T-helper 1 cell treated with Interleukin-12 subunit alpha and Interleukin-12 subunit beta and Interleukin-4 antibody, amounts not matched to agents 30 ng/mL and 1 ng/mL, for 36 hours (primary cell): ENCODE results near the gene CFAP91. TPM values are rescaled to one million over a fixed set of nuclear protein-coding genes. Genes with fewer than 3 reads are reported as not detected.

Source experiments
- intact Hi-C: fragments of 100-400 bp; cut with micrococcal nuclease; formaldehyde crosslinking; loops from one replicate; pipeline ENCODE4 v1.15.1; 2024
- total RNA-seq: library from RNA; stranded (reverse); gene quantifications from 2 replicates; pipeline ENCODE4 v1.2.3, GENCODE V29; 2022

The CFAP91 gene
- total RNA-seq, 1 donor from 2014 or later, result 0.20 TPM

DNA sequence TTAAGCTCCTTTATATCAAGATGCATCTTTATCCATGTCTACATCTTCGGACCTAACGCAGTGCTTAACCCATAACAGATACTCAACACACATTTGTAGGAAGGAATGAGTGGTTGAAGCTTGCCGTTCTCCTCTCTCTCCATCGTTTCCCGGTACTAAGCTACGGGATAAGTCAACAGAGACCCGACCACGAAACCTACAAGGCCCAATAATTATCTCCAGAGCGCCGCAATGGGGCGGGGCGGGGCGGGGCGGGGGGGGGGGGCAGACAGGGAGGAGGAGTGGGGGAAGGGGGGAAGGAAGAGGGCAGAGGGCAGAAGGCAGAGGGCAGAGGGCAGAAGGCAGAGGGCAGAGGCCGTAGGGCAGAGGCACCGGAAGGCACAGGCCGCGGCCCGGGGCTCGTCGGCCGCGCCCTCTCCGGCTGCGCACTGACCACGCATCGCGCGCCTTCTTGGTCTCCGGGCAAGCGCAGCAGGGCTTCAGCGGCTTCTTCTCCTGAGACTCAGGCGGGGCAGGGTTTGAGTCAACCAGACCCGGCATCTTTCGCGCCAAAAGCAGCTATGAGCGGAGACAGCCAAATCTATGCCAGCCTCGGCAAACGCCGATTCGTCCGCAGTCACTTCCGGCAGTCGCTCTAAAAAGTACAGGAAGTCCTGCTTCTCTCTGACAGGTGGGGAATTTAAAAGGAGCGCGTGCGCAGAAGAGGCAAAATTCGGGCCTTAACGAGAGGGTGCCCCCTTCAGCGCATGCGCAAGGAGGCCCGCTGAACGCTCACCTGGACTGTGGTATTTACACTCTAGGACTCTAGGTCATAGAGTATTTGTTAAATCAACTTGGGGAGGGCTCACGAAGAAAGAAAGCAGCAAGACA lies 25.8 kb upstream of the CFAP91 start, which contains the start of gene COX17:
Gene COX17, minus strand, starts transcription at position 636 of the 870 bp plus-strand sequence. Its CDS starts 96 bp downstream, at position 540.
- intact Hi-C loops, result loop anchor here (1.0 to 10.0 kb wide), 17 partner anchors 23 to 1065 kb away; partner anchors contain the start of genes ADPRH, ARHGAP31, B4GALT4 and CD80

DNA sequence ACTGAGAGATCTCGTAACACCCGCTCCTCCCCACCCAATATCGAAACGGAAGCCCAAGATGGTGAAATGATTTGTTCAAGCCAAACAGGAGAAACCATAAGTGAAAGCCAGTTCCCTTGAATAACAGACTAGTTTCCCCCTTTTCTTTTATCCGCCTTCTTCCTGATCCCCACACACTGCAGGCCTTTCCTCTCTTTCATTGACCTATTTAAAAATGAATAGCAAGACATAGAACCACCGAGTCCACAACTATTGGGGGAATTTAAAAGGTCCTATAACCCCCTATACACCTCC lies 25.2 kb upstream of the CFAP91 start:
- intact Hi-C loops, result loop anchor here (1.0 to 10.0 kb wide), 12 partner anchors 23 to 1065 kb away; partner anchors contain the start of genes B4GALT4, GSK3B, GTF2E1 and LRRC58

DNA sequence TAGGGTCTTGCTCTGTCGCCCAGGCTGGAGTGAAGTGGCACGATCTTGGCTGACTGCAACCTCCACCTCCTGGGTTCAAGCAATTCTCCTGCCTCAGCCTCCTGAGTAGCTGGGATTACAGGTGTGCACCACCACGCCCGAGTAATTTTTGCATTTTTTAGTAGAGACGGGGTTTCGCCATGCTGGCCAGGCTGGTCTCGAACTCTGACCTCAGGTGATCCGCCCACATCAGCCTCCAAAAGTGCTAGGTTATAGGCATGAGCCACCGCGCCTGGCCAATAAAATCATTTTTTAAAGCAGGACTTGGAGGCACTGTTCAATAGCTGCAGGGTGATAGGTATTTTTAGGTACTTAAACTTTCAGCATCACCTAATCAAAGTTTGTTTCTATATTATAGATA lies 24.6 kb upstream of the CFAP91 start:
- intact Hi-C loops, result loop anchor here (10.0 kb wide), 1 partner anchor 917 kb away; the partner anchor contains the start of gene NDUFB4

DNA sequence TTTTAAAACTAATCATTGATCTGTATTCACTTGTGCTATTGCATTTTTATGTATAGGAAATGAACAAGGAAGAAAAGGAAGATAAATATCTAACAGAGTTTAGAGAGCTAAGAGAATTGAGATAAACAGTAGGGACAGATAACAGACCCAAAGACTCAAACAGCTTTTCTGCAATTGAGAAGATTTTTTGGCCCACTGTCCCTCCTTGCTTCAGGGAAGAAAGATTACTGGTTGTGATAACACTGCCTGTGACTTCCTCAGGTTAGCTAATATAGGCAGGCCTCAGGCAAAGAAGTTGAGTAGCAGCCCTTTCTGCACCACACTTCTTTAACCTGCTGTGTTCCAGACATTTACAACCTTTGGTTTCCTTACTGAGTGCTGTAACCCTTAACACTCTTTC lies 22.9 kb upstream of the CFAP91 start:
- intact Hi-C loops, result loop anchor here (10.0 kb wide), 1 partner anchor 915 kb away; the partner anchor contains the start of gene NDUFB4

DNA sequence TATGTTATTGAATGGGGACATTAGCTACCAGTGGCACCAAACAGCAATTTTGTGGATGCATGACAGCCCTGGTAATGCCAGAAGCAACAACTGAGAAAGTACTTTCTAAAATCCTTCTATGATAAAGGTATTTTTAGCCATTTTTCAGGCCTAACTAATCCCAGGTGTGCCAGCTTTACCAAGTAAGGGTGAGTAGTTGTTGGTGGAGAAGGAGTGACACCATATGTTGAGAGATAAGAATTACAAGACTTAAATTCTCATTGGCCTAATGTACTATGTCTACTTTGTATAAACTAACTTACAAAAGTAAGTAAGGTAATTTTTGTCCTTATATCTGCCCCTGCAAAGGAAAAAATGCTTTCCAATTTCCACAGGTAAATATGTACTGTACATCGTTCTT lies 21.5 kb upstream of the CFAP91 start:
- intact Hi-C loops, result loop anchor here (1.0 kb wide), 11 partner anchors 122 to 799 kb away; partner anchors contain the start of genes CD80, IGSF11, TIMMDC1 and TMEM39A

DNA sequence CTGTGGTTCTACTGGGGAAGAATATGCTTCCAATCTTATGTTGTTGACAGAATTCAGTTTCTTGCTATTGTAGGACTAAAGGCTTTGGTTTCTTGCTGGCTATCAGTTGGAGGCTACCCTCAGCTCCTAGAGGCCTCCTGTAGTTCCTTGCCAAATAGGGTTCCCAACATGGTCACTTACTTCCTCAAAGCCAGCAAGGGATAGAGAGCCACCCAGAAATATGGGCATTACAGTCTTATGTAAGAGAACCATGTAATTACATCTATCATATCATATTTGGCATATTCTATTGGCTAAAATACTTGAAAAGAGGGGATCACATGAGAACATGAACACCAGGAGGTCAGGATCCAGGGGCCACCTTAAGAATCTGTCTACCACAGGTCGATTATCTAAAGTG lies 19.4 kb upstream of the CFAP91 start:
- intact Hi-C loops, result no loop called here

DNA sequence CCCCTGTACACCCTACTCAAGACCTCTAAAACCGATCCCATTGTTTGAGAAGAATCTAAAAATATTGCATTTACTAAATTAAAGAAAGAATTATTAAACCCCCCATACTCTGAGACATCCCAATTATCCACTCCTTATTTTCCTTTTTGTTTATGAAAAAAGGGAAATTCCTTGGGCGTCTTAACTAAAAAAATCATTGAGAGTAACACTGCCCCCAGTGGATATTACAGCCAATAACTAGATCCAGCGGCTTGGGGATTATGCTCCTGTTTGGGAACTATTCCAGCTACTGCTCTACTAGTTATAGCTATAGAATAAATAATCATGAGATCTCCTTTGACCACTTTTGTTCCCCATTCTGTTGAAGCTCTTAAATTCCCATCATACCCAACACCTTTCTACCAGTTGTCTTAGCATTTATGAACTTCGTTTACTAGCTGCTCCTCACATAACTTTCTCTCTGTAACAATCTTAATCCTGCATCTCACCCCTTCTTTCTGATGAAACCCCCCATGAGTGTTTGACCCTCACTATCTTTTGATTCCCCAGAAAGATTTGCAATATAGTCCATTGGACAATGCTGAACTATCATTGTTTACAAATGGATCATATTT lies 12.7 kb upstream of the CFAP91 start:
- intact Hi-C loops, result no loop called here

DNA sequence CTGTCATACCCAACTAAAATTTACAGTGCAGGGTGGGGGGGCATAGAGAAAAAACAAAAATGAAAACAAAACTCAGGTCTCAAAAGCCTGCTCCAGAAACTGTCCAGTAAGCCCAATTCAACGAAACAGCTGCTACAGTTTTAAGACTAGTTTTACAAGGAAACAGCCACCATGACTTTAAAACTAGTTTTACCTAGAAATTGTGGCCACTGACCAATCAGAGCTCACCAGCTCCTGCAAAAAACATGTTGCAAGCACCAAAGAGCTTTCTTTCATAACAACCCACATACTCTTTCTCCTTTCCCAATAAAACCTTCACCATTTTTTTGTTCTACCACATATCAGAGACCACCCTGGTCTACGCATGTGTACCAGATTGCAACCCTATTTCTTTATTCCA lies 7.3 kb upstream of the CFAP91 start:
- intact Hi-C loops, result no loop called here

DNA sequence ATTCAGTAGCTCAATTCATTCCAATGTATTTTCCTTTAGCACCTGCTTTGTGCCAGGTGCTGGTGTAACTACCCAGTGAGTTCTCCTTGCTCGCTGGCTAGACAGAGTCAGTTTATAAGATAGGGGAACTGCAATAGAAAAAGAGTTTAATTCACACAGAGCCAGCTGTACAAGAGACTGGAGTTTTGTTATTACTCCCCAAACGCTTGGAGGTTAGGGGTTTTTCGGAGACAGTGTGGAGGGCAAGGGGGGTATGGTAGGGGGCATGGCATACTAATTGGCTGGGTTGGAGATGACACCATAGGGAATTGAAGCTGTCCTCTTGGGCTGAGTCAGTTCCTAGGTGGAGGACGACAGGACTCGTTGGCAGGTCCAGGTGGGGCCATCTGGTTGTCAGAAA lies 5.4 kb upstream of the CFAP91 start:
- intact Hi-C loops, result no loop called here

DNA sequence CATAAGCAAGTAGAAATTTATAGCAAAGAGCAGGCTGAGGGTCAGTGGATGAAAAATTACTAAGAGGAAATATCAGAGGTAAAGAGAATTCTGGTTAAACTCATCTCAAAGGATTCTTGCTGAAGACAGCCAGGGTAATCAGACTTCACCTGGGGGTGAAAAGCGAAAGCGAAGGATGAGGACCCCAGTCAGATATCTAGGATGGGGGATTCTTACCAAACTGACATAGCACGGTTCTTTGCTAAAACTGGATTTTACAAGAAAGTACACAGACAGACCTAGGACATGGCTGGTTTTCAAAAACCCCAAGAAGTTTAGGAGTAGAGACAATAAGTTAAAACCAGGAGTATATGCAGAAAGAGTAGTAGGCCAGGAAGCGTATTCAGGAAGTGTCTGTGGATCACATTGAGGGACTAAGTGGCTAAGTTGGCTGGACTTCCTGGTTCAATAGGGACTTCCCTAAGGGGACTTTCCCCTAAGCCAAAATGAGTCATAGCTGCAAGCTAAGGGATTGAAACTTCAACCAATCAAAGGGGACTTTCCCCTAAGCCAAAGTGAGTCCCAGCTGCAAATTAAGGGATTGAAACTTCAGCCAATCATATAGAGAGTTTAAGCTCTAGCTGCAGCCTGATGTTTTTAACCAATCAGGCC lies 2.4 kb upstream of the CFAP91 start:
- intact Hi-C loops, result loop anchor here (1.0 to 10.0 kb wide), 12 partner anchors 23 to 897 kb away; partner anchors contain the start of genes ARHGAP31, COX17, NDUFB4 and TIMMDC1

DNA sequence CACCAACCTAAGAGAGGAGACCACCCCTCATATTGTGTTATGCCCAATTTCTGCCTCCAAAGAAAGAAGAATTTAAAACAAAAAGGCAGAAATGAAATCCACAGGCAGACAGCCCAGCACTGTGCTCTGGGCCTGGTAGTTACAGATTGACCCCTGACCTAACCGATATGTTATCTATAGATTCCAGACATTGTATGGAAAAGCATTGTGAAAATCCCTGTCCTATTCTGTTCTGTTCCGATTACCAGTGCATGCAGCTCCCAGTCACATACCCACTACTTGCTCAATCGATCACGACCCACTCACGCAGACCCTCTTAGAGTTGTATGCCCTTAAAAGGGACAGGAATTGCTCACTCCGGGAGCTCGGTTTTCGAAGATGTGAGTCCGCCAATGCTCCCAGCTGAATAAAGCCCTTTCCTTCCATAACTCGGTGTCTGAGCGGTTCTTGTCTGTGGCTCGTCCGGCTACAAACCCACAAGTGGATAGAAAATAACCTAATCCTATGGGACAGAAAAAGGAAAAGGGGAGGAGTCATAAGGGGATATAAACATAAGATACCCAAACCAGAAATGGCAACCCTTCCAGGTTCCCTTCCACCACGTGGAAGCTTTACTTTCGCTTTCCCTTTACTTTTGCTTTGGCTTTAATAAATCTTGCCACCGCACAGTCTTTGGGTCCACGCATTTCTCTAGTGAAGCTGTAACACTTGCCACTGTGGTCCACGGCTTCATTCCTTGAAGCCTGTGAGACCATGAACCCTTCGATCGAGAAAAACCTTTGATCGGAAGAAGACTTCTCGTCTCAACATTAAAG lies 1.7 kb upstream of the CFAP91 start:
- intact Hi-C loops, result loop anchor here (1.0 to 10.0 kb wide), 12 partner anchors 24 to 896 kb away; partner anchors contain the start of genes ARHGAP31, COX17, NDUFB4 and TIMMDC1

DNA sequence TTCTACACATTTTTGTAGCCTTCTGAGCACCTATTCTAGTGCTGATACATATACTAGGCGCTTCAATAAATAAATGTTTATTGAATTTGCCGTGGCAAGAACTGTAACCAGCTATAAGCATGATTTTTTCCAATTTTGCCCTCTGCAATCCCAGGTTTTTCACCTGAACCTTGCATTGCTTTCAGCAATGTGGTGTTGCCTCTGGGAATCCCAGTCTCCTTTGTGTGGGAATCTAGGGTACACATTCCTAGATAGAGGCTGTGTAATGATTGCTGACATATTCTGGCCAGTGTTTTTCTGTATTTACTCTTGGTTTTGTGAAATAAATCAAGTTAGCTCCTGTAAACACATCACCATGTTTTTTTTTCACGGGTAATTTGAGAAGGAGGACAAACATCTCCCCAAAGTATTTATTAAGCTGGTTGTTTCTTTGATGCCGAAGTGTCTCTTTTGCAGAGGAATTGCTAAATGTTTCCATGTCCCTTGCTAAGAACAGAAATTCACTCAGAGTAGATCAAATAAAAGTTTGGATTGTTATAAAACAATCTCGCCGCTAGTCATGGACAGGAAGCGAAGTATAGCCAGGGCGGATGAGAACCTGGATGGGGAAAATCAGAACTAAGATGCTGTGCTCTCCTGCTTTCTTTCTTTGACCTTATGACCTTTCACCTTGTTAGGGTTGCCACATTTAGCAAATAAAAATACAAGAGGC lies 1.2 kb downstream of the CFAP91 start:
- intact Hi-C loops, result loop anchor here (2.0 to 10.0 kb wide), 5 partner anchors 628 to 893 kb away; partner anchors contain the start of genes LRRC58 and NDUFB4

DNA sequence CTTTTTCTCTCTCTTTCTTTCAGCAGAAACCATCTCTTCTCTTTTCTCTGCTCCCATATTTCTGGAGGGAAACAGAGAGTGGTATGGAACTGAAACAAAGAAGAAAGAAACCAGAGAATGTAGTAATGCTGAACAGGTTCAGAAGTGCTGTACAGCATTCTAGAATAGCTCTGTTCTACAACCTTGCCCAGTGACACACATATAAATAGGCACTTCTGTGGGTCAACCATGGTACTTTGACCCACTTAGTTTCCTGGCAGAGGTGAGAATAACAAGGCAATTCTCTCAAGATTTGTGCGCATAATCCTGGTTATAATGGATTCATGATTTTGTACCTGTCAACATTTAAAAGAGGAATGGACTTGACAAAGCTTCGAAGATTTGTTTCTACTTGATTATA lies 12.3 kb downstream of the CFAP91 start:
- intact Hi-C loops, result no loop called here

DNA sequence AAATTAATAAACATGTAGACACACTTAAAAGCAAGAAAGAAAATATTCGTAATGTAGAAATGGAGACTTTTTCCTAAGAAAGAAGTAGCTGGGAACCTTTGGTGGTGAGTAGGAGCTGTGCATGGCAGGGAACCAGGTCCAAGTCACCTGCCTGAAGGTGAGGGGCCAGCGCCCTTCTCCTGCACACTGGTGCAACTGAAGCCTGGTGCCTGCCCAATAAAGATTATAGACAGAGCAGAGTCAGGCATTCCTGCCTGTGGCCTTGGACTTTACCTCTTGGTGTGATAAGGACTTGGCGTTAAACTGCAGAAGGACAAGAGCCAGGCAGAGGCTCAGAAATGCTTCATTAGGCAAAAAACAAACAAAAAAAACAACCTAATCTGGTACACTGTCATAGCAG lies 14.2 kb downstream of the CFAP91 start:
- intact Hi-C loops, result no loop called here

DNA sequence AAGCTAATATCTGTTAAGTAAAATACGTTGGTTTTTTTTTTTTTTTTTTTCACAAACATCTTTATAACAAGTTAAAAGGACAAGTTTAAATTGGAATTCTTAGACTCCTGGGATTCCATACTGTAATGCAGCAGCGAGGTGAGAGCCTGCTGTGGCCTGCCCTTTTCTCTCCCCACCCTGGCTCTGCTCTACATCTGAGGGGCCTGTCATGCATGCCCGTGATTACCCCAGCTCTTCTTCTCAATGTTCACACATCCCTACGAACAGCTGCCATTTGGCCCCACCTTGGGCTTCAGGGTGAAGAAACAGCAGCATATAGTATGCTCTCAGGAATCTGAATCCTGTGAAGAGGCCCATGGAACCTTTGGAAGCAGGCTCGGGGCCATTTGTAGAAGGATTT lies 14.7 kb downstream of the CFAP91 start:
- intact Hi-C loops, result no loop called here

DNA sequence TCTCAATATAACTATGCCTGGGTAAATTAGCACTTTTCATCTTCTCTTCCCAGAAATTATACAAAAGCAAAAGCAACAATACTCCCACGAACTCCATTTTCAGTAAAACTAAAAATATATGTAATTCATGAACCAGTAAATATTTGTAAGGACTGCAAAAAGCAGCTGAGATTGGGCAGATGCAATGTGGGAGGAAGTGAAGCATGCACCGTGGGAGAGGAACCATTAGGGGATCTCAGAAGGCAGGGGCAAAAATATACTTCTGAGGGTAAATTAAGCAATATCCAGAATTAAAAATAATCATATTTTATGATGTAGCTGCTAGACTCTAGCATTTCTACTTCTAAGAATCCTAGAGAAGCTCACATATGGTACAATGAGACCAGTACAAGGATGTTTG lies 20.2 kb downstream of the CFAP91 start:
- intact Hi-C loops, result no loop called here

DNA sequence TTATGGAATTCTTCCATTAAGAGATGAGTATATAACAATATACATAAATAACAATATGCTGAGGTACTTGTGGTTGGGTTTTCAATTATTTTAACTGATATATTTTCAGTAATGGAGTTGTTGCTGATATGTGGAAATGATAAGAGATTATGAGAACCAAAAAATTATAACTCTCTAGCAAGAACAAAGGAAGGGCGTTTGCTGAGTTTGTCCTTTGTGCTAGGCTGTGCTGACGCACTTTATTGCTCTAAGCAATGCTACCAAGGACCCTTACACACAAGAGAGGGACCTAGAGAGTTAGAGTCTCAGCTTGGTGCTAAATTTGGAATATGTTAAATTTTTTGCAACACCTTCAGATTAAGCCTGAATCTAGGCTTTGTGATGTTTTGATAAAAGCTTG lies 24.1 kb downstream of the CFAP91 start:
- intact Hi-C loops, result no loop called here

DNA sequence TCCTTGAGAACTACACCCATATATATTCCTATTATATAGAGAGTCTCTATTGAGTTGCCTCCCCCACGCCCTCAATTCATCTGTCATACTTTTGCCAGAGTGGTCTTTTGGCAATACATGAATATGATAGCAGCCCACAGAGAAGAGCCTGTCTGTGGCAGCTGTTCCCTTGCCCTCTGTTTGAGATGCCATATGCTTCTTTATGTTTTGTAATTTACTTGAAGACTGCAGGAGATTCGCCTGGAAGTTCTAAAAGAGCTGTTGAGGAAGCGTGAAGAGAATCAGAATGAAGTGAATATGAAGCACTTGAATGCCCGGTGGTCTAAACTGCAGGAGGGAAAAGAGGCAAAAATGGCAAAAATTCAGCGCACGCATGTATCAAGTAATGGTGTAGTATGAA lies 27.2 kb downstream of the CFAP91 start:
- intact Hi-C loops, result no loop called here

DNA sequence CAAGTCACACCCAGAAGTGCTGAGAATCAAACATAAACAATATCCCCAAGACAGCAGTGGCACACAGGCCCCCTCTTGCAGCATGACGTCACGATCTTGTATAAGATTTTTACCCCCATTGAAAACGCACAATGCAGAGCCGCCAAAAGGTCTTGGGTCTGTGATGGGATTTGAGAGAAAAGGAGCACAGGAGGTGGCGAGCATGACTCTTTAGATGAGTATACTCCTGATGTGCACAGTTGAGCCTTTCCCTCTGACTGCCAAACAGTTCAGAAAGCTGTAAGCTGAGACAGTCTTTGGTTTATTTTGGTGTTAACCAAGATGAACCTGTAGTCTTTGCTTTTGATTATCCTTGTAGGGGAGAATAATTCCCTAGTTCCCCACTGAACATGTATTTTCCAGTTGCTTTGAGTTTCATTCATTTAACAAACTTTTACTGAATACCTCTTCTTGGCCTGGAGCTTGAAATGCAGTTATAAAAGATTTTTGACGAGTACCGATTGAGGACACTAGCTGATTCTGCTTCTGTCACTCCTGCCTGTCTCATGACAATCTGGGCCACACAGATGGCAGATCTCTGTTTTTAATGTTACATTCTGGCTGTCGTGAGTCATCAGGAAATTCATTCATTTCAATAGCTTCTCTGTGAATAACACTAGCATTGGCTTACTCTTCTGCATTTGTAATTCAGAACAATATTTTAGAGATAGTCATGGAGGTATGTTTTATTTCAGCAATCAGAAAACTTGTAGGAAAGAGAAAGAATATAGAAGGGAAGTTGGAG lies 28.9 kb downstream of the CFAP91 start:
- intact Hi-C loops, result no loop called here
